Left ventricle myocardium superior (tissue), 1 donor: ENCODE measurements around the gene FZD1. TPM values are rescaled to one million over a fixed set of nuclear protein-coding genes. Genes with fewer than 3 reads are reported as not detected.
A peak's percentile ranks its signal among the peaks of the same experiment; 100 is the strongest.
"Not testable (repeated sequence)": the region's sequence is repeated elsewhere in the genome, so short reads cannot be mapped to it uniquely, and the experiment has no call there.

ENCODE experiments used
- ATAC-seq: fragments of 200-7000 bp; cut with Tn5 transposase; one replicate; pipeline ENCODE4 v1.9.1; 2020; ENCODE audit warnings: mild to moderate bottlenecking, moderate library complexity
- DNase-seq: peaks from one replicate; pipeline ENCODE4 v3.0.0-alpha.2; 2020
- intact Hi-C: fragments of 100-400 bp; cut with micrococcal nuclease; formaldehyde crosslinking; loops from one replicate; pipeline ENCODE4 v1.11.0; 2022
- total RNA-seq: library from RNA; stranded (reverse); fragmentation: NEBNext Ultra II Directional; extraction: Animal tissue kit (Norgen Biotek cat#: 25700); gene quantifications from one replicate; pipeline ENCODE4 v1.2.1, GENCODE V29; 2021
- donor health status: DM: no; HTN: yes; CAD: no; lungs with severe emphysema.

Gene FZD1
- total RNA-seq, 1 donor from 2014 or later = 12.1 TPM

GRCh38 chr7:91292506-91292905, 28.3 kb downstream of the FZD1 start:
- no peak for ATAC-seq
- intact Hi-C loops = no loop called here
- no peak for DNase-seq

DNA sequence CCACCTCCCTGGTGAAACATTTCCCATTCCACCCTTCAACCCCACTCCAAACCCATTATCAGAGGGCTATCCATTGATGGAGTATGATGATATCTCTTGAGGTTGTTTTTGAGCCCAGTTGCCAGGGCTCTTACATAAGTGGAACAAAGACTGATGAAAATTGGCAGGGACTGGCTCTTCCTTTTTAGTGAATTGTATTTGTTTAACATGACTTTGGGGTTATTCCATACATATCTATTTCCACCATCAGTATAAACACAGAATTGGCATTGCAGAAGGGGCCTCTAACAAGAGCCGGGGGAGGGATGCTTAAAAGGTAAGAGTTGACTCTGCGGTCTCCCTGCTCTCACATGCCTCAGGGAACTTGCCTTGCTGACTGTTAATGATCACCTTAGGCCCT, 28.9 kb downstream of the FZD1 start:
- intact Hi-C loops = no loop called here
- ATAC-seq = no peak
- no peak for DNase-seq

- ATAC-seq (no peak), DNase-seq (no peak)
- intact Hi-C loops = no loop called here
Observed at GRCh38 chr7:91293840-91294239, 29.6 kb downstream of the FZD1 start.

DNA sequence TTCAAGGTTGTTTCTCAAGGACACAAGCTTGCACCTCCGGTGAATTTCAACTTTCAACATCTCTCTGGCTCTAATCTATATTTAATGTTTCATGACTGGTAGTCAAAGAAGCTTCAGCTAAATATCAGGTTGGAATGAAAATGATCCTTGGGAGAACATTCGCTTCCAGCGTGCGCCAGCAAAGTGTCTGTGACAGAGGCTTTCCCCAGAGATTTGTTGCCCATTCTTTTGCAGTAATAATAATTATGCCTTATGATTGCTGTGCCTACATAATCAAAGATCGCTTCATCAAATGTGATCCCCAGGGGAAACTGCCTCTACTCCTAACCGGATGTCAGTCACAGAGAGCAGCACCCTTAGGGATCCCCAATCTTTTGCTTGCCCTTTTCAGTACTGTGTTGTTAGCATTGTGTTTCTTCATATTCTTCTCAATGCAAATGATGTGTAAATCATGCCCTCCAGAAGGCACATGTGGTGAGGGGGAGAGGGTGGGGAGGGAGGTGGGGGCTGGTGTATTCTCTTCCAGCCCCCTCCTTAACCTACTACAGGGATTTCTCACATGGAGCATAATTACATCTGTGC, 30.5 kb downstream of the FZD1 start:
- intact Hi-C loops = no loop called here
- DNase-seq (no peak), ATAC-seq (no peak)

- DNase-seq = no peak
- intact Hi-C loops = no loop called here
- no peak for ATAC-seq
Observed at GRCh38 chr7:91295576-91295975, 31.3 kb downstream of the FZD1 start.

DNA sequence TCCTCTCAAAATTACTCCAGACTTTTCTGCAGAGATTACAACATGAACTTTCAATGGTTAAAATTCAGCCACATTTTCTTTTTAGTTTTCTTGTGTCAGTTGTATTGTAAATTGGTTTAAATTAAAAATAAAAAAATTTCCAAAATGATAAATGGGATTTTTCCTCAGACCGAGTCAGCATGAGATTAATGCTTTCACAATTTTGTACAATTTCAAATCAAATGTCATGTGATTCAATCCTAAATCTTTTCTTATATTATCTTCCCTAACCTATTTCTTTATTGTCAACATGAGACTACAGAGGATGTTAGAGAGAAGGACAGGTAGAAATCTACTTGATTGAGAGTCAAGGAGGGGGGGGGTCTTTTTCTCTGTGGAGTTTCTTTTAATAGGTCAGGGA, 33.7 kb downstream of the FZD1 start:
- no peak for ATAC-seq
- intact Hi-C loops = no loop called here

DNA sequence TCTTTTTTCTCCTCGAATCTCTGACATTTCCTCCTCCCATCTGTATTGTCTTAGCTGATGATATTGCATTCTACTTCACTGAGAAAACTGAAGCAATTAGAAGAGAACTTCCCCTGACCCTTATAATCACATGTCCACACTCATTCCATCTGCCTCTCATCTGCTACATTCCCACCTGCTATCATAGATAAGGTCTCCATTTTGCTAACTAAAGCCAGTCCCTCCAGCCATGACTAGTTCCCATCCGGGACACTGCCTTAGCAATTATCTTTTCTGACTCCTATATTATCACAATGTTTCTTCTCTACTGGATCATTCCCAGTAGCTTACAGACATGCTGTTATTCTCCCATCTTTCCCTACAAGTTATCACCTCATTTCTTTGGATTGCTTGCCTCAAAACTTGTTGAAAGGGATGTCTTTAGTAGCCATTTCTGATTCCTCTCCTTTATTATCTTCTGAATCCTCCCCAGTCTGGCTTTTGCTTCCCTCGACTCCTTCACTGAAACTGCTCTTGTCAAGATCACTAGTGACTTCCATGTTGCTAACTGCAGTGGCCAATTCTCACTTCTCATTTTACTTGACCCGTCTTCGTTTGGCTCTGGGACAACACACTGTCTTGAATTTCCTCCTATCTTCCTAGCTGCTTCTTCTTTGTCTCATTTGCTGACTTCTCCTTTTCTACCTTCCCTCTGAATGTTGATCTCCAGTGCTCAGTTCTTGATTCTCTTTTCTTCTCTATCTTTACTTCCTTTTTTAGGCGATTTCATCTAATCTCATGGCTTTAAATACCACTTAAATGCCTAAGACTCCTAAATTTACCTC, 35.9 kb downstream of the FZD1 start:
- ATAC-seq (peak; percentile 53), DNase-seq (no peak)
- intact Hi-C loops = no loop called here

More for the DNA sequence above, 33.7 kb downstream of the FZD1 start:
- no peak for DNase-seq

DNA sequence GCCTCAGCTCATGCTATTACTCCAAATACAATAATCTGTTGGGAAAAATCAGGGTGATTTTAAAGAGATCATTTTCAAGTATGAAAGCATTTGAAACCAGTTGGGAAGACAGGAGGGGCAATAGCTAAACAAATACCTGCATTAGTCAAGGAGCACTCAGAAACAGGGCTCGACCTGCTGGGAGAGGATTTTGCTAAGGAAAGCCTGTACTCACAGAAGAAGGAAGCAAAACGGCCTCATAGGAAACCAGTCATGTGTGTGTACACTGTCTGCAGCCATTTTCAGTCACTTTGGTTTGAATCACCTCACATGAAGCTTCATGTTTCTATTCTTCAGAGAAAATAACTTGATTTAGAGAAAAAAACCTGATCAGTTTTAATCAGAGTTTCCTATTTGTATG, 38.6 kb downstream of the FZD1 start:
- intact Hi-C loops = no loop called here
- DNase-seq (no peak), ATAC-seq (no peak)

DNA sequence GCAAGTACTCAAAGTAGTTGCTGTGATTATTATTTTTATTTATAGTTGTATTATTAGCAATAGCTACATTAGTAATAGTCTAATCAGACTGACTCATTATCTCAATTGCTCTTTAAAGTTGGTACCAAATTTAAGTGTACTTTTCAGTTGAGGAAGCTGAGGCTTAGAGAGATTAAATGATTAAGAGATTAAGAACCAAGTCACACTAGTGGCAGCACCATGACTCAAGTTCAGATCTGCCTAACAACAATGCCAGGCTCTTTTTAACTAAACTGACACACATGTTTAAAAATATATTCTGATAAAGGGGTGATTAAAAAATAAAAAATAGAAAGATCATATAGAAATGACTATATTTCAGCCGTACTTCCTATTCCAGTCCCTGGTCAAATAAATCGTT, 42.0 kb downstream of the FZD1 start:
- DNase-seq = no peak
- no peak for ATAC-seq
- intact Hi-C loops = no loop called here

- ATAC-seq = no peak
- no peak for DNase-seq
- intact Hi-C loops = no loop called here
Observed at GRCh38 chr7:91307467-91307866, 43.2 kb downstream of the FZD1 start.

DNA sequence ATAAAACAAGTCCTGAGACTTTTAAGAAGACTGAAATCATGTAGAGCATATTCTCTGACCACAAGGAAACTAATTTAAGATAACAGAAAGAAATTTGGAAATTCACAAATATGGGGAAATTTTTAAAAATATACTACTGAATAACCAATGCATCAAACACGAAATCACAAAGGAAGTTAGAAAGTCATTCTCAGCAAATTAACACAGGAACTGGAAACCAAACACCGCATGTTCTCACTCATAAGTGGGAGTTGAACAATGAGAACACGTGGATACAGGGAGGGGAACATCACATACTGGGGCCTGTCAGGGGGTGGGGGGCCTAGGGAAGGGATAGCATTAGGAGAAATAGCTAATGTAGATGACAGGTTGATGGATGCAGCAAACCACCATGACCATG, 44.0 kb downstream of the FZD1 start:
- ATAC-seq, intact Hi-C loops, DNase-seq: not testable (repeated sequence)

DNA sequence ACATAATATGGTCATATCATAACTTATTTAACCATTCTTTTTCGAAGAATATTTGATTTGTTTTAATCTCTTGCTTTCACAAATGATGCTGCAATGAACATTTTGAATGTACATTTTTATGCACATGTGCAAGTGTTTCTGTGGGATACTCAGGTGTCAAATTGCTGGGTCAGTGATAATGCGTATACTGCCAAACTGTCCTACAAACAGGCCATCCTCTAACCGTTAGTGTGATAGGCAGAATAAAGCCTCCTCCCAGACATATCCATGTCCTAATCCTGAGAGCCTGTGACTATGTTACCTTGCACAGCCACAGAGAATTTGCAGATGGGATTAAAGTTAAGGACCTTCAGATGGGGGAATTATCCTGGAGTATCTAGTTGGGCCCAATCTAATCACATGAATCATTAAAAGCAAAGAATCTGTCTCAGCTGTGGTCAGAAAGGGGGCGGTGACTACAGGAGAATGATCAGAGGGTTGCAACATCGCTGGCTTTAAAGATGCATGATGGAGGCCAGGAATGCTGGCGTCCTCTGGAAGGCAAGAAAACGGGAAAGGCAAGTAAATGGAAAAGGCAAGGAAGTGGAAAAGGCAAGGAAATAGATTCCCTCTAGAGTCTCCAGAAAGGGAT, 46.7 kb downstream of the FZD1 start:
- DNase-seq (no peak), ATAC-seq (peak; percentile 65)
- intact Hi-C loops = no loop called here

DNA sequence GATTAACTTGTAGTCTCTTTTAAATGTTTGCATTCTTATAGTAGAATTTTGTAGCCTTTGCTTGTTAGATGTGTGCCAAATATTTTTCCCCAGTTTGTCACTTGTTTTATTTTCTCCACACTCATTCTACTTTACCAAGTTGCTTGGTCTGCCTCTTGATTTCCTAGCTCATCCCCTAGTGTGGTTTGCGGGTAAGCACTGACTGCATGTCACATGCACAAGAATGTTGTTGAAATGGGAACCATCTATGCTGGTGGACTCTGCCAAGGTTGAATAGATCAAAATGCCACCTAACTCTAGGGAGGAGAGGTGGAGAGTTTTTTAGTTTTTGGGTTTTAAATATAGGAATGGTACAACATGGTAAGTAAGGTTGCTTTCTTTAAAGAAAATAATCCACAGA, 47.6 kb downstream of the FZD1 start:
- no peak for ATAC-seq
- intact Hi-C loops = no loop called here
- no peak for DNase-seq

DNA sequence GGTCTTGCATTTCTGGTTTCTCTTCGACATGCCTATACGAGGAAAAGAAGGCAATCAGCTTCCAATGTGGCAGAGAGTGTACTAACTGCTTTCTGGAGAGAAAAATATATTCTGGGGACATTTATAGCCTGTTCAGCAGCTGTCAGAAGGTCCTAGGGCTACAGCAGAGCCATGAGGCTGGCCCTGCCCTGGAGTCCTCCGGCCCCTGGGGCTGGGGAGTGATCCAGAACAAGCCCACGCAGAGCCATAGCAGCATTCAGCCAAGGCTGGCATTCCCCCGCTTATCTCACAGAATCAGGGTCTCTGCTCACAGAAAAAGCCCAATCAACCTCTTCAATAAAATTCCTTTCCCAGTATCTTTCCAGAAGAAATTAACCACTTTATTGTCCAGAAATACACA, 48.9 kb downstream of the FZD1 start:
- intact Hi-C loops = no loop called here
- no peak for DNase-seq
- ATAC-seq = no peak

DNA sequence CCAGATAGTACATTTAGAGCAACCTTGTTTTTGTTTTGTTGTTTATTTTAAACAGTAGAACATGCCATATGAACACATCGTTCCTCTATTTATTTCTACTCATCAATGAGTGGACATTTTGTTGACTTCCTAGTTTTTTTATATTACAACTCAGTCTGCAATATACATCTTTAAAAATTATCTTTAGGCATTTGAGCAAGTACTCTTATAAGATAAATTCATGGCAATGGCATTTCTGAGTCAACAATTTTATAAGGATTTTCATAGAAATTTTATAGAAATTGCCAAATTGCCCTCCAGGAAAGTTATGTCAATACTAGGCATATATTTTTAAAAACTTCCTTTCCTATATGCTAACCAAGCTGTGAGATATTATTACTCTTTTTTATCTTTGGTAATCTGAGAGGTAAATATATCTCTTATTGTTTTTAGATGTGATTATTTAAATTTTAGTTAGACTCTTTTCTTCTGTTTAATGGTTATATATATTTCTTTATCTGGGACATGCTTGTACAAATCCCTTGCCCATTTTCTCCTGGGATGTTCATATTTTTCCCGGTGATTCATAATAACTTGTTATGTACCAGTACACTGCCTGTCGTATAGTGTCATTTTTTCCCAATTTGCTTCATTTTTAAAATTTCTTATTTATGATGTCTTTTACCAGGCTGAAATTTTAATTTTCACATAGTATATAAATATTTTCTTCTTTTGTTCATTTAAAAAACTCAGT, 50.5 kb downstream of the FZD1 start:
- intact Hi-C loops = no loop called here
- no peak for ATAC-seq
- no peak for DNase-seq

DNA sequence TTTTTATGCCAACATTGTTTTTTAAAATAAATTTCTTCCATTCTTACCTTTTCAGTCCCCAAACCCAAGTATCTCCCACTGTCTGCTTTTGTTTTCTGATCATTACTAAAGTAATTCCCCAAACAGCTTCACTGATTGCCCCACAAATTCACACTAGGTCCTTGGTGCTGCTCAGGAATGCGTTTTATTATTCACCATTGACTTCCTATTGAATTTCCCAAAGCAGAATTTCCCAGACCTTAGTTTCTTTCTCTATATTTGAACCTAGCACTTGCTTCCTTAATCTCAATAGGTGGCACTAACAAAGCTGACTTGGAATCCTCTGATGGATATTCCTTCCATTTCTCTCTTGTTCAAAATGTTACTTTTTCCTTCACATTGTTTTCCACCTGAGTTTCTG, 52.2 kb downstream of the FZD1 start:
- intact Hi-C loops = no loop called here
- ATAC-seq (no peak), DNase-seq (no peak)

- intact Hi-C loops = no loop called here
- DNase-seq = no peak
- no peak for ATAC-seq
Observed at GRCh38 chr7:91319351-91319750, 55.1 kb downstream of the FZD1 start.

DNA sequence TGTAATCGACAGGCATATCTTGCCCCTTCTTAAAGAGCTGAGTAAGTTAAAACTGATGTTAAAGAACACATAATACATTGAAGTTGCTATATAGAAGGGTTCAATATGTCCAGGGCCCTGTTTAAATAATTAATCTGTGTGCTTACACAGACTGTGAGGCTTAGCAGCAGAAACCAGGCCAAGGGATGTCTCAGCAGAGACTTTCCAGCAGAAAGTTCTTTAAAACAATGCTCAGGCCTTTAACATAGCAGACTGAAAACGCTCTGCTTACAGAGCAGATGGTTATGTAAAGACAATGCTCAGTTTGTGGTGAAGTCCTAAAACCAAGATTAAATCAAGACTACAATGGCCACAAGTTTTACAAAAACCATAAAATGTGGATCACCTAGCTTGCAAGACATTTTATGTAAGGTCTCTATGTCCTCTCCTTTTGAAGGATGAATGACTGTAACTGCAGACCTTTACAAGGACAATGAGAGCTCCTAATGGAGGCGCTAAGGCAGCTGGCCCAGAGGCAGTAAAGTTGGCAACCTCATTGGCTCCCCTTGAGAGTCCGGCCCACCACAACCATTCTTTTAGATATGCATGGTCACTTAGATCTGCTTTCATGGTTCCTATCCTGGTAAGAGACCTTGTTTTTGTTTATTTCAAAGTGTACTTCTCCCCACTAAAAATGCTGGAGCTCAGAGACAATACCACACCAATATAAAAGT, 56.3 kb downstream of the FZD1 start:
- intact Hi-C loops = no loop called here
- DNase-seq = no peak

More for the DNA sequence above, 56.3 kb downstream of the FZD1 start:
- ATAC-seq = no peak
